Anterior cingulate cortex (tissue), 58 donors: ENCODE measurements around the gene PGAP6.
"Not testable (repeated sequence)": the region's sequence is repeated elsewhere in the genome, so short reads cannot be mapped to it uniquely, and the experiment has no call there.

Experiments
- DNase-seq, 58 donors: peaks; one replicate each; lab custom pipeline; 2025; lab: John Stamatoyannopoulos, UW

The PGAP6 gene

GRCh38 chr16:369275-369865 is 12.4 kb downstream of the PGAP6 start:
- no peak for DNase-seq

- DNase-seq: no peak
Measured at GRCh38 chr16:368388-369158, 13.2 kb downstream of the PGAP6 start.

- DNase-seq: no peak
Measured at GRCh38 chr16:367333-367903, 14.4 kb downstream of the PGAP6 start.

GRCh38 chr16:366476-366875 is 15.3 kb downstream of the PGAP6 start:
- DNase-seq: no peak

GRCh38 chr16:364595-365491 is 16.9 kb downstream of the PGAP6 start:
- DNase-seq: no peak

- DNase-seq: no peak
Measured at GRCh38 chr16:363766-364490, 17.9 kb downstream of the PGAP6 start.

GRCh38 chr16:363110-363765 is 18.5 kb downstream of the PGAP6 start:
- no peak for DNase-seq

GRCh38 chr16:362702-362999 is 19.1 kb downstream of the PGAP6 start:
- not testable (repeated sequence) for DNase-seq

- DNase-seq: peak in 52 of 58 donors; percentile 17 to 77 (median 53)
Measured at GRCh38 chr16:361872-362701, 19.7 kb downstream of the PGAP6 start.

- DNase-seq: peak in 36 of 58 donors; percentile 11 to 83 (median 44)
Measured at GRCh38 chr16:361341-361871, 20.4 kb downstream of the PGAP6 start.

- no peak for DNase-seq
Measured at GRCh38 chr16:360698-361336, 21.0 kb downstream of the PGAP6 start.

- DNase-seq: no peak
Measured at GRCh38 chr16:359871-360697, 21.7 kb downstream of the PGAP6 start.

- no peak for DNase-seq
Measured at GRCh38 chr16:359067-359763, 22.6 kb downstream of the PGAP6 start.

GRCh38 chr16:356741-357140 is 25.0 kb downstream of the PGAP6 start:
- no peak for DNase-seq

- DNase-seq: no peak
Measured at GRCh38 chr16:354971-355461, 26.8 kb downstream of the PGAP6 start.

- no peak for DNase-seq
Measured at GRCh38 chr16:354291-354881, 27.4 kb downstream of the PGAP6 start.
